ENCODE results near the gene KRTAP10-6. TPM values are rescaled to one million over a fixed set of nuclear protein-coding genes. Genes with fewer than 3 reads are reported as not detected.
"Not testable (repeated sequence)": the region's sequence is repeated elsewhere in the genome, so short reads cannot be mapped to it uniquely, and the experiment has no call there.

The KRTAP10-6 gene
- total RNA-seq, 1 experiment from 2014 or later, result not detected

DNA sequence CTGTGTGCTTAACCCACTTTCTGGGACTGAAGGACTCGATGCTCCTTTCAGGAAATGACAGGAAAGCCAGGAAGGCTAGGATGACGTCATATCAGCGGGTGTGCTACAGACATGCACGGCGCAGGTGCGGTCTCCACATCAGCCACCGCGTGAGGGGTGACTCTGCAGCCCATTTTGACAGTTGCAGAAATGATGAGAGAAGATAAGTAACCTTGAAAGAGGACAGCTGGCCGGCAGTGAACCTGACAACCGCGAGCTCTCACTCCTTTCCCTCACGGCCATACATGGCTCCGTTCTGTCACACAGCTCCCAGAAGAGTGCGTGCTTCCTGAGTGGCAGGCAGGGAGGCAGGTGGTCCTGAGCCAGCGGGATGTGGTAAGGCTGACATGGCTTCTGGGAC is 10.2 kb downstream of the KRTAP10-6 start:
- no peaks in the 10 kb centered on the region for H3K36me3 ChIP-seq (ENCODE audit: control insufficient read depth in 1 of 2, insufficient read depth in 2 of 2, low read length in 2 of 2)
- TF ChIP-seq POLR2AphosphoS5 (IDR thresholded peaks at IDR 0.05; ENCODE audit: low read depth, low read length) (no peak), POLR2A (IDR thresholded peaks at IDR 0.05; ENCODE audit: borderline replicate concordance, extremely low read depth, insufficient read depth, insufficient read length) (no peak), SP1 (IDR thresholded peaks at IDR 0.05; ENCODE audit: low read depth) (no peak), EZH2phosphoT487 (IDR thresholded peaks at IDR 0.05; ENCODE audit: borderline replicate concordance) (no peak)
- TF ChIP-seq, protein P1, sequence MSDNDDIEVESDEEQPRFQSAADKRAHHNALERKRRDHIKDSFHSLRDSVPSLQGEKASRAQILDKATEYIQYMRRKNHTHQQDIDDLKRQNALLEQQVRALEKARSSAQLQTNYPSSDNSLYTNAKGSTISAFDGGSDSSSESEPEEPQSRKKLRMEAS (IDR thresholded peaks at IDR 0.05), result no peak
- ChIA-PET POLR2A (no interaction called here), RAD21 (ENCODE audit: low non-redundant PET in 1 of 2, low total read pairs in 2 of 2, uncharacterized antibody in 2 of 2, unreplicated experiment in 2 of 2) (no interaction called here), CTCF (no interaction called here)
- intact Hi-C loops (cut with micrococcal nuclease), result no loop called here
- no peaks in the 10 kb centered on the region; a peak in 2 of 4 replicates for H3K9me3 ChIP-seq (ENCODE audit: control insufficient read depth in 1 of 2, insufficient read depth in 1 of 2, low read depth in 1 of 2, low read length in 2 of 2)
- no peaks in the 10 kb centered on the region for H3K9me2 ChIP-seq (ENCODE audit: insufficient read depth)
- no peaks in the 10 kb centered on the region for H3K79me2 ChIP-seq (ENCODE audit: insufficient read depth, low read length)
- BruUV-seq (replicated peaks), result no TSS peak
- no peaks in the 10 kb centered on the region for H3K4me1 ChIP-seq (ENCODE audit: control insufficient read depth in 1 of 2, insufficient read depth in 2 of 2, low read length in 2 of 2)
- H3K27me3 ChIP-seq (ENCODE audit: insufficient read depth, low read length), result peaks cover 25% of the 10 kb centered on the region
- no peak overlapping the region for H3K27ac ChIP-seq (ENCODE audit: low read depth, low read length)
- no peak overlapping the region for H3K4me2 ChIP-seq (ENCODE audit: low read length)
- DNase-seq (ENCODE audit: low read depth, low spot score), result no peak
- no peak overlapping the region for H3K4me3 ChIP-seq (replicated peaks in 1 of 2; ENCODE audit: low read depth in 1 of 2, low read length in 2 of 2)
- no peak overlapping the region for H2AFZ ChIP-seq (ENCODE audit: low read depth, low read length, poor library complexity, severe bottlenecking)
- H4K20me1 ChIP-seq (ENCODE audit: insufficient read depth), result no peaks in the 10 kb centered on the region
- no peak overlapping the region for H3K9ac ChIP-seq (ENCODE audit: low read length)
- no peak for ATAC-seq

DNA sequence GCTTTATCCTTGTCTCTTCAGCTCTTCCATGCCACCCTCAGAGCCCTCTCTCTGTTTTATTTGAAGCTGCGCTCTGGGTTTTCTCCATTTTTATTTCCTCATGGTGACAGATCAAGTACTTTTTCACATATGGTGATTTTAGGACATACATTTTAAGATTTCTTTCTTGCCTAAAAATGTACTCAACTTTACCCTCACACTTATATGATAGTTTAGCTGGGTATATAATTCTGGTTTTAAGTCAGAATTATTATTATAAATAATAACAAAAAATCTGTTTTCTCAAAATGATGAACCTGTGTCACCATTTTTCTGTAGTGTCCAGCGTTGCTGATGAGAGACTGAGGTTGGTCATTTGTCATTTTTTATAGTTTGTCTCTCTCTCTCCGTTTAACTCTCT is 11.1 kb downstream of the KRTAP10-6 start:
- H3K27me3 ChIP-seq (ENCODE audit: insufficient read depth, low read length), result peaks cover 22% of the 10 kb centered on the region
- H3K4me2 ChIP-seq (ENCODE audit: low read length), result no peak overlapping the region
- RAD21 ChIA-PET (ENCODE audit: low non-redundant PET in 1 of 2, low total read pairs in 2 of 2, uncharacterized antibody in 2 of 2, unreplicated experiment in 2 of 2), result no interaction called here
- POLR2A ChIA-PET, result no interaction called here
- intact Hi-C loops (cut with micrococcal nuclease), result no loop called here
- no peak overlapping the region for H3K27ac ChIP-seq (ENCODE audit: low read depth, low read length)
- no TSS peak for BruUV-seq (replicated peaks)
- ATAC-seq, result no peak
- no peaks in the 10 kb centered on the region for H3K9me2 ChIP-seq (ENCODE audit: insufficient read depth)
- no peak for DNase-seq (ENCODE audit: low read depth, low spot score)
- H3K79me2 ChIP-seq (ENCODE audit: insufficient read depth, low read length), result no peaks in the 10 kb centered on the region
- H4K20me1 ChIP-seq (ENCODE audit: insufficient read depth), result no peaks in the 10 kb centered on the region
- TF ChIP-seq, protein P2, sequence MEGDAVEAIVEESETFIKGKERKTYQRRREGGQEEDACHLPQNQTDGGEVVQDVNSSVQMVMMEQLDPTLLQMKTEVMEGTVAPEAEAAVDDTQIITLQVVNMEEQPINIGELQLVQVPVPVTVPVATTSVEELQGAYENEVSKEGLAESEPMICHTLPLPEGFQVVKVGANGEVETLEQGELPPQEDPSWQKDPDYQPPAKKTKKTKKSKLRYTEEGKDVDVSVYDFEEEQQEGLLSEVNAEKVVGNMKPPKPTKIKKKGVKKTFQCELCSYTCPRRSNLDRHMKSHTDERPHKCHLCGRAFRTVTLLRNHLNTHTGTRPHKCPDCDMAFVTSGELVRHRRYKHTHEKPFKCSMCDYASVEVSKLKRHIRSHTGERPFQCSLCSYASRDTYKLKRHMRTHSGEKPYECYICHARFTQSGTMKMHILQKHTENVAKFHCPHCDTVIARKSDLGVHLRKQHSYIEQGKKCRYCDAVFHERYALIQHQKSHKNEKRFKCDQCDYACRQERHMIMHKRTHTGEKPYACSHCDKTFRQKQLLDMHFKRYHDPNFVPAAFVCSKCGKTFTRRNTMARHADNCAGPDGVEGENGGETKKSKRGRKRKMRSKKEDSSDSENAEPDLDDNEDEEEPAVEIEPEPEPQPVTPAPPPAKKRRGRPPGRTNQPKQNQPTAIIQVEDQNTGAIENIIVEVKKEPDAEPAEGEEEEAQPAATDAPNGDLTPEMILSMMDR (IDR thresholded peaks at IDR 0.05 in 2 of 3, conservative IDR thresholded peaks at IDR 0.05 in 1 of 3; ENCODE audit: borderline replicate concordance in 1 of 3, insufficient read depth in 1 of 3, low read depth in 2 of 3, low read length in 2 of 3), result no peak
- no peak for TF ChIP-seq SIN3A (IDR thresholded peaks at IDR 0.05; ENCODE audit: low read depth)
- H3K9ac ChIP-seq (ENCODE audit: low read length), result no peak overlapping the region
- H3K4me3 ChIP-seq (replicated peaks in 1 of 2; ENCODE audit: low read depth in 1 of 2, low read length in 2 of 2), result no peak overlapping the region
- CTCF ChIA-PET, result no interaction called here
- H3K36me3 ChIP-seq (ENCODE audit: control insufficient read depth in 1 of 2, insufficient read depth in 2 of 2, low read length in 2 of 2), result no peaks in the 10 kb centered on the region
- peaks cover 0 to 4% of the 10 kb centered on the region in 2 experiments; a peak in 2 of 4 replicates for H3K9me3 ChIP-seq (ENCODE audit: control insufficient read depth in 1 of 2, insufficient read depth in 1 of 2, low read depth in 1 of 2, low read length in 2 of 2)
- no peak overlapping the region for H2AFZ ChIP-seq (ENCODE audit: low read depth, low read length, poor library complexity, severe bottlenecking)
- H3K4me1 ChIP-seq (ENCODE audit: control insufficient read depth in 1 of 2, insufficient read depth in 2 of 2, low read length in 2 of 2), result no peaks in the 10 kb centered on the region

DNA sequence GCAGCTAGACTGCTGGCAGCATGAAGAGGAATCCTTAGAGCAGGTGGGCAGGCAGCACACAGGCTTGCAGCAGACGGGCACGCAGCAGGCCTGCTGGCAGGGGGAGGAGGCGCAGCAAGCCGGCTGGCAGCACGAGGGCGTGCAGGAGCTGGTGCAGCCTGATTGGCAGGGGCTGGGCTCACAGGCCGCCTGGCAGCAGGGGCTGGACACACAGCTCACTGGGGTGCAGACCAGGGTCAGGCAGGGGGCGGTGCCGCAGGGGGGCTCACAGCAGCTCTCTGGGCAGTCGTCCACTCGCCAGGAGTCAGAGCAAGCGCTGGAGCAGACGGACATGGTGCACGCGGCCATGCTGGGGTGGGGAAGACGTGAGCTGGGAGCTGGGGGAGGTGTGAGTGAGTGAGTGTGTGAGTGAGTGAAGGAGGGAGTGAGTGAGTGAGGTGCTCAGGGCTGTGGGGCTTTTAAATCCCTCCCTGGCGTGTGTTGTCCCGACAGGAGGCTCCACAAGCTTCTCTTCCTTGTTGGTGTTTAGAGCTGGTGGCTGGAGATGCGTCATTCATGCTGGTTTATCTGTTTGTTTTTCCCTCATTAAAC is 12.0 kb downstream of the KRTAP10-6 start, which contains the start of gene KRTAP10-5:
TSS of gene KRTAP10-5 (minus strand) at position 374 of the 591 bp plus-strand sequence. CDS start at position 348, 26 bp downstream.
- H3K9me2 ChIP-seq (ENCODE audit: insufficient read depth); DNase-seq (ENCODE audit: low read depth, low spot score); H3K4me3 ChIP-seq (replicated peaks in 1 of 2; ENCODE audit: low read depth in 1 of 2, low read length in 2 of 2); CTCF ChIA-PET; H3K9ac ChIP-seq (ENCODE audit: low read length); H3K79me2 ChIP-seq (ENCODE audit: insufficient read depth, low read length); H3K27ac ChIP-seq (ENCODE audit: low read depth, low read length); POLR2A ChIA-PET; H4K20me1 ChIP-seq (ENCODE audit: insufficient read depth); ATAC-seq; BruUV-seq (replicated peaks); H3K36me3 ChIP-seq (ENCODE audit: control insufficient read depth in 1 of 2, insufficient read depth in 2 of 2, low read length in 2 of 2); RAD21 ChIA-PET (ENCODE audit: low non-redundant PET in 1 of 2, low total read pairs in 2 of 2, uncharacterized antibody in 2 of 2, unreplicated experiment in 2 of 2); H2AFZ ChIP-seq (ENCODE audit: low read depth, low read length, poor library complexity, severe bottlenecking); intact Hi-C loops (cut with micrococcal nuclease); H3K9me3 ChIP-seq (ENCODE audit: control insufficient read depth in 1 of 2, insufficient read depth in 1 of 2, low read depth in 1 of 2, low read length in 2 of 2); H3K4me2 ChIP-seq (ENCODE audit: low read length); H3K4me1 ChIP-seq (ENCODE audit: control insufficient read depth in 1 of 2, insufficient read depth in 2 of 2, low read length in 2 of 2): not testable (repeated sequence)
- peaks cover 14% of the 10 kb centered on the region for H3K27me3 ChIP-seq (ENCODE audit: insufficient read depth, low read length)

All from HCT116 (cell line).